NCI-H1105 treated with DMSO at 0.1 percent for 48 hours (cell line): ENCODE measurements around the gene NPFF.
"Not testable (repeated sequence)": the region's sequence is repeated elsewhere in the genome, so short reads cannot be mapped to it uniquely, and the experiment has no call there.

ENCODE experiments used
- DNase-seq: peaks from one replicate; lab custom pipeline; 2025; lab: John Stamatoyannopoulos, UW

The NPFF gene

GRCh38 chr12:53495903-53496751, 11.2 kb downstream of the NPFF start:
- DNase-seq, result no peak

GRCh38 chr12:53493610-53494391, 13.5 kb downstream of the NPFF start:
- DNase-seq, result peak; percentile 39

DNA sequence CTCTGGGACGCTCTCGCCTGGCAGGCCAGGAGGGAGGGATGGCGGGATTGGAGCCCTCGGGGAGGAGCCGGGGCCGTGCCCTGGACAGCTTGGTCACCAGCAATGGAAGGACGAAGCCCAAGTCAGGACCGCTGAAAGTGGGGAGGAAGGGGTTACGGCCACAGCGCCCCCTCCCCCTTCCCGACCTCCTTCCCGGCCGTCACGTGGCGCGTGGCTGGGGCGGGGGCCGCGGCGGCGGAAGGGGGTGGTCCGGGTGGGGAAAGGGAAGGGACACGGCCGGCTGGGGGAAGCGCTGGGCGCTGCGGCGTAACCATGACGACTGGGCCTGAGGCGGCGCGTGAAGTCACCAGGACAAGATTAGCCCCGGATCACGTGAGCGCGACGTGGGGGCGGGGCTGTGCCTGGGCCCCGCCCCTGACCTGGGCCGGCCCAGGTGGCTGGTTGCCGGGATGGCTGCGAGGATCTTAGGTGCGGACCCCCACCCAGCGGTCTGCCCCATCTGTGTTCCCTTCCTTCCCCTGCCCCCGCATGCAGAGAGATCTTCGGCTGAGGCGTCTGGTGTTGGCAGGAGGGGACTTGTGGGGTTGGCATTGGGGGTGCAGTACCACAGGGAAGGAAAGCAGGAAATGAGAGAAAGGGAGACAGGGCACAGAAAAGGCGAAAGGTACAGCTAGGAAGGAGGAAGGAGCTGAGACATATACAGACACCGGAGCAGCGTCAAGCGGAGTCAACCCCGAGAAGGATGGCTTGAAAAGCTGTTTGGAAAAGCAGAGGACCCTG, 14.3 kb downstream of the NPFF start:
- peak; percentile 69 for DNase-seq

DNA sequence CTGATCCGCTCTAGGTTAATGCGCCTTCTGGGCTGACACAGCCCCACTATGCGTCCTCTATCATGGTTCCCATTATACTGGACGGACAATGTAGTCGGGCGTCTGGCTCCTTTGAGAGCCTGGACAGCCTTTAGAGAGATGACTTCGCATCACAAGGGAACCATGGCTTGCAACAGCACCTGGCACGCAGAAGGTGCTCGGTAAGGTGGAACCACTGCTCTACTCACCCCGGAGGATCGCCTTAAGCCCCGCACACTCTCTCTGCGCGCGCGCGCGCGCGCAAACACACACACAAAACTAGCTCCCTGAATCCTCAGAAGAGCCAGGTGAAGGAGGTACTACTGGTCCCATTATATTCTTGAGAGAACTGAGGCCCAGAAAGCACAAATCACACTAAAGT, 15.1 kb downstream of the NPFF start:
- DNase-seq, result no peak

- no peak for DNase-seq
Measured at GRCh38 chr12:53489242-53489864, 17.9 kb downstream of the NPFF start.

DNA sequence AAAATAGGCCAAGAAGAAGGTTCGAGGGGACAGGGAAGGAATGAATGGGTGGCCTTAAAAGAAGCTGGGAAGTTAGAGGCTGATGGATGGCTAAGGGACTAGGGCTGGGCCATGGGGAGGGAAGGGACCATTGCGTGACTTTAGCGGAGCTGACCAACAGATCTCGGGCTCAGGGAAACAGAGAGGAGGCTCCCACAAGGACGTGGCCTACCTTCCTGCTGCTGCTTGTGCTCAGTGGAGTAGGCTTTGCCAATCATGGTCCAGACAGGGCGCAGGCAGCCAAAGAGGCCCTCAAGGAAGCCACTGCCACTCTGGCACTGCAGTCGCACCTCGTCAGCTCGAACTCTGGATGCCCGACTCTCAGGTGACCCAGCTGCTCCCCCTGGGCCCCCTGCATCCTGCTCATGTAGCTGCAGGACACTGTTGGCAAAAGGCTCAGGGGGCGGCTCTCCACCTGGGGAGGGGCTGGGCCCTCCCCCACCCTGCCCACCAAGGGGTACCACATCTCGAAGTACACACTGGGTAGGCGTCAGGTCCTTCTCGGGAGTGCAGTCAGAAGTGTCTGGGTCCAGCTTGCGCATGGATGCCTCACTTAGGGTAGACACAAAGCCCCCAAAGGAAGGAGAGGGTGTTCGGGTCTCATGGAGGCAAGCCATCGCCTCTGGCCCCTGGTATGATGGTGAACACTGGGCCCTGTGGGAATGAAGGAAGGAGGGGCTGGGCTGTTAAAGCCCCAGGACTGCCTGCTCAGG, 20.4 kb downstream of the NPFF start:
- DNase-seq, result no peak

DNA sequence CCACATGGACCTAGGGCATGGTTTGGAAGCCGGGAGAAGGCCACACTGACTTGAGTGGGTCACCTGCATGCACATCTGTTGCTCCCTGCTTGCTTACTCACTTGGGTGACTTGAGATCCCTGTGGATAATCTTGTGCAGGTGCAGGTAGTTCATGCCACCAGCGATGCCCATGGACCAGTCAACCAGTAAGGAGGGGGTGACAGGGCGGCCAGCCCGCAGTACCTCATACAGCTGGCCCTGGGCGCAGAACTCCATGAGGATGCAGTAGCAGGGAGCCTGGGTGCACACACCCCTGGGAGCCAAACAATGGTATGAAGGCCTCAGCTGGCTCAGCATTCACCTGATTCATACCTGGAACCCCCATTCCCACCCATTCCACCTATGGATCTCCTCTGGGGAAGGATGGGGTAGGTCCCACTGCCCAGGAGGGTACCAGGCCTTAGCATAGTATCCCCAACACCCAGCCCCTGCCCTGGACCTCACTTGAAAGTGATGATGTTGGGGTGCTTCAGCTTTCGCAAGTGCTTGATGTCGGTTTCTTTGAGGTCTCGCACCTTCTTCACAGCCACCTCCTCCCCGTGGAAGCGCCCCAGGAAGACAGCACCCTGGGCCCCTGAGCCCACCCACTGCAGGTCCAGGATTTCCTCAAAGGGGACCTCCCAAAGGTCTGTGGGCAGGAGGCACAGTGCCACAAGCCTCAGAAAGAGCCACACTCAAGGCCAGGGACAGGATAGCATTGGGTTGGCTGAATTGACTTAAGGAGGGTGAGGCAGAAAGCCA, 21.1 kb downstream of the NPFF start:
- no peak for DNase-seq

GRCh38 chr12:53484686-53485575, 22.4 kb downstream of the NPFF start:
- no peak for DNase-seq

- no peak for DNase-seq
Measured at GRCh38 chr12:53483979-53484377, 23.3 kb downstream of the NPFF start.

- DNase-seq, result no peak
Measured at GRCh38 chr12:53483225-53483978, 23.9 kb downstream of the NPFF start.

- DNase-seq, result no peak
Measured at GRCh38 chr12:53482626-53483168, 24.6 kb downstream of the NPFF start.

DNA sequence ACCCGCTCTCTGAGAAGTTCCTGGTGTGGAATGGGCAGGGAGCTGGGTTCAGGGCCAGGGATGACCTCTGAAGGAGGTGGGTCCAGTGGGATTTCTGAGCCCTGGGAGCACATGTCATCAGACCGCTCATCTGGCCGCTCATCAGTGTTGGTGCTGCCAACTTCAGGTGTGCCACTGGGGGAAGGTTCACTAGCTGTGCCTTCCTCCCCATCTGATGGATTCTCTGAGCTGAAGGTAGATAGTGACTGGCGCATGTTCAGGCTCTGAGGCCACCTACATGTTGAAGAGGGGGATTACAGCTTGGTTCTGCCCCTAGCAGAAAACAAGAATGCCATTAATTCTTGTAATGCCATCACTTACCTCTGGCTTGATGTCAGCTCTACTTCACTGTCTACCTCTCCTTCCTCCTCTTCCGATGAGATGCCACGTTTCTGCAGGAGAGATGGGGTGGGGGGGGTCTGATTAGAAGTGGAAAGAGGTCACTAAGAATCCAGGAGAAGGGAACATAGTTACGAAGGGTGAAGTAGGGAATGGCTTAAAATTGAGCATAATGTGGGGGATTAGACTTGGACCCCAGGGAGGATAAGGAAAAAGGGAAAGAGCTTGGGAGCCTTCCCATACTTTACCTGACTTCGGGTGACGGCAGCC, 25.2 kb downstream of the NPFF start:
- no peak for DNase-seq

DNA sequence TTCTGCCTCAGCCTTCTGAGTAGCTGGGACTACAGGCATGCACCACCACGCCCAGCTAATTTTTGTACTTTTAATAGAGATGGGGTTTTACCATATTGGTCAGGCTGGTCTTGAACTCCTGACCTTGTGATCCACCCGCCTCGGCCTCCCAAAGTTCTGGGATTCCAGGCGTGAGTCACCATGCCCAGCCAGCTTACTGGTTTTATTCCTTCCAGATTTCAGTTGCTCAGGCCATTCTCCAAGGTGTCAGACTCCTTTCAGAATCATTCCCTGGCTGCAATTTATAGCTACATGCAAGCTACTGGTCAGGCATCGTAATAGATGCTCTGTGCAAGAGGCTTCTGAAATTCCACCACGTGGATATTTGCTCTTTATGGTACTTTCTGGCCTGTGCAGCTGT, 25.8 kb downstream of the NPFF start:
- DNase-seq, result not testable (repeated sequence)

DNA sequence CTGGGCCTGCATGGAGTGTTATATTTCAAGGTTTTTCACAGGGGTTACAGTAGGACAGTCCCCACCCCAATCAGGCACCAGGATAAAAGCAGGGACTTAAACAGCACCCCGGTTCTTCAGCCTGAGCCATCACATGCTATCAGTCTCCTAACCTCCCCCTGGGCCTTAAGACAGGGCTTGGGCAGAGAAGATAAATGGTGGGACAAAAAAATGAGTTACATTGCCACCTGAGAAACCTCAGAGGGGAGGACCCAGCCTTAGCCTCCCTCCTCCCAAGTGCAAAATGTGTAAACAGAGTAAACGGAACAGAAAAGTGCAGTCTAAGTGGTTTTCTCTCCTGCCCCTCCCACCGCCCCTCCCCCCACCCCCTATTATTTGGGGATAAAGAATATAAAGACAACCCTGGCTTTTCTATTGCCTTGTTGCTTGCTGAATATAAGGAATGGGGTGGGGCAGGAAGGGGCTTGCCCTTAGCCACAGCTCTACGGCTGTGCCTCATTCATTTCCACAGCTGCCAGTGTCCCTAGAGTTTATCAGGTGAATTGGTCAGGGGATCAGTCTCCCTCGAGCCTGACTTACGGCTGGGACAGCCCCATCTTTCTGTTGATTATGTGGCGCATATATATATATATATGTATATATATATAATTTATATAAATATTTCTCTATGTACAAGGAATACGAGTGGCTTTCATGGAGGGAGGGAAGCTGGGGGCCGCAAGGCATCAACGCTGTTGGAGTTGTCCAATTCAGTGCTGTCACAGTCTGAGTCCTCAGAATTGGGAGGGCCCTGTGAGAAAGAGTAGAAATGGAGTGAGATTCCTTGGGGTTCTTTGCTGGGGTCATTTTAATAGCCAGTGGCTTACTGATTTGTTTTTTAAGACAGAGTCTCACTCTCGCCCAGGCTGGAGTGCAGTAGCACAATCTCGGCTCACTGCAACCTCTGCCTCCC, 26.5 kb downstream of the NPFF start:
- no peak for DNase-seq

- DNase-seq, result no peak
Measured at GRCh38 chr12:53479331-53479730, 28.0 kb downstream of the NPFF start.

- DNase-seq, result no peak
Measured at GRCh38 chr12:53478865-53479264, 28.4 kb downstream of the NPFF start.

DNA sequence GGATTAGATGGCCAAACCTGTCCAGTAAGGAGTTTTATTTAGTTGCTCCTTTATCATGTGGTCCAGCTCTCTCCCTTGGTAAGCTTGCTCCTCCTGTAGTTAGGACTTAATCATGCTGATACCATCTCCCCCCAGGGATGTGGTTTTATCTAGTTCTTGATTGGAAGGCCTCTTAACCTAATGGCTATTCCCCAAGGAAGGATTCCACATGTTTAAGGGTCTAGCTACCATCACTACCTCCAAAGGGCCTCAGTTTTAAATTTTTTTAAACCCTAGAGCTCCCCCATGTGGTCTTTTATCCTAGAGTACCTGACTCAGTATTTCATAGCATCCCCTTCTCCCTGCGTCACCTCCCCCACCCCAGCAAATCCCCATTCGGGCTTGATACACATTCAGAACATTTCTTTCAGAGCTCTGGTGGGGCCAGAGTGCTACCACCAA, 30.5 kb downstream of the NPFF start:
- no peak for DNase-seq
